GM19043 (cell line): Measurements from ENCODE around the gene MSTO1.
"Not testable (repeated sequence)": the region's sequence is repeated elsewhere in the genome, so short reads cannot be mapped to it uniquely, and the experiment has no call there.

Experiments used
- ATAC-seq: cut with Tn5 transposase; IDR thresholded peaks from one replicate; pipeline ENCODE4 v1.9.1; 2021; ENCODE audit warnings: low read depth; ENCODE audit not compliant: unreplicated experiment

MSTO1 gene

GRCh38 chr1:155609515-155610256 is at the start of gene MSTO1:
Gene MSTO1 (plus strand): TSS chr1:155610218. CDS start chr1:155610249, 31 bp downstream.
- ATAC-seq: peak; percentile 88

- peak; percentile 20 for ATAC-seq
Observed at GRCh38 chr1:155561779-155562580, 48.0 kb upstream of the MSTO1 start.

DNA sequence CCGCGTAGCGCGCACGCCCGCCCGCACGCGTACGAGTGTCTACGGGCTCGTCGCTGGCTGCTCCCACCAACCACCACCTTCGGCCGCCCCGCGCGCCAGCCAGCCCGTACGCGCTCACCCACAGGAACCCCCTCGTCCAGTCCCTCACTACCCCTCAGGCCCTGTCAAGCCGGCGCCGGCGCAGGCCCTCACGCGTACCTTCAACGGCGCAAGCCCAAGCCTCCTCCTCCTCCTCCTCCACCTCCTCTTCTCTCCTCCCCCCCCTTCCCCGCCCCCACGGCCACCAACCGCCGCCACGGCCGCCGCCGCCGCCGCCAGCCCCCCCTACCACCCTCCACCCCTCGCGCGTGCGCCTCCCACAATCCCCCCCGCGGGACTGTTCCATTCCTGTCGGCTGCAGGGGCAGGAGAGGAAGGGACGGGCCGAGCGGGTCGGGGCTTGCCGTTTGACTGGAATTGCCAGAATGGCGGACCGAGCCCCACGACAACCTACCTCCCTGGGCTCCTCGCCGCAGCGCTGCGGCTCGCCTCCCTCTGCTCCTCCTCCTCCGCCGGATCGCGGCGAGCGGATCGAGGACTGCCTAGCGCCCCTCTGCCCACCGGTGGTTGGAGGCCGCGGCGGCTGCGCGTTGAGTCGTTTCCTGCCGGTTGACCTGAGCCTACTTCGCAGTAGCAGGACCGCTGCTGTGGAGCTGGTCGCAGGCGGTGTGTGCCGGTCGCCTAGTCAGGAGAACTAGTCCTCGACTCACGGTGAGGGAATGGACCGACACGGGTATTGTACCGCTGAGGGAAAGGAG is 47.2 kb upstream of the MSTO1 start, which contains the start of gene ASH1L:
TSS of gene ASH1L (minus strand) at position 223 of the 796 bp plus-strand sequence. CDS start 41,284 bp downstream, outside the sequence.
- ATAC-seq: peak; percentile 62

DNA sequence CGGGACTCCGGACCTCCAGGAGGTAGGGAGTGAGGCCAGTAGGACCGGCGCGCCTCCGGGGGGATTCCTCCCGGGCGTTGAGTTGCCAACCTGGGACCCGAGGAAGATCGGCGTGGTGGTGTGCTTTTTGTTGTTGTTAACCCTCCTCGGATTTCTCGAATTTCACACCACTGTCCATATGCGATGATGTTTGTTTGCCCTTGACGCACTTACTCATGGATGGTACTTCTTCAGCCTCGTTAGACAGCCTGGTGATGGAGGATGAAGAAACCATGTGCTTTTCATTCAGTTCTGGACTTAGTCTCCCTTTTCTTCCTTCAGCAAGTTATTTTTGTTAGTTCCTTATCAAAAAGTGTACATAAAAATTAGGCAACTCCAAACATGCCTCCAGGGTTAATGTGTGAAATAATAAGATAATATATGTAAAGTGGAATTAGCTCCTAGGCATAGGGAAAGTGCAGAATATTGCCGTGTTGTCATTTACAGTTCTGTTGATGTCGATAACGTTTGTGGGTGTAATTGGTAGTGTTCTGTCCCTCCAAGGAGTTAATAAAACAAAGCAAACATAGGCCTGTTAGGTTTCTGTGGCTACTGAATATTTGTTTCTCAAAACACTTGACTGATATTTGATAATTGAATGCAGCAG is 46.5 kb upstream of the MSTO1 start:
- peak; percentile 3 for ATAC-seq

- ATAC-seq: no peak
Observed at GRCh38 chr1:155569988-155570592, 39.9 kb upstream of the MSTO1 start.

DNA sequence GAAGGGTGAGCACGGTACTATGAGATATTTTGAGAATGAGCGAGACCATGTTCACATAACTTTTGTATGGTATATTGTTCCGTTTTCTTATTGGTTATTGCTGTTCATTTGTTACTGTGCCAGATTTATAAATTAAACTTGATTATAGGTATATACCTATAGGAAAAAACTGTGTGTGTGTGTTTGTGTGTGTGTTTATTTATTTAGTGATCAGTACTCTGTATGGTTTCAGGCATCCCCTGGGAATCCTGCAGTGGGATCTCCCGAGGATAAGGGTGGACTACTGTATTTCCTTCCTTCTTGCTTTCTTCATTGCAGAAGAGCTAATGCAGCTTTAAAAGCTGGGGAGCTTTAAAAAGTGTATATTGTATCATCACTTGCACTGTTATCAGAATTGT is 39.4 kb upstream of the MSTO1 start:
- no peak for ATAC-seq

DNA sequence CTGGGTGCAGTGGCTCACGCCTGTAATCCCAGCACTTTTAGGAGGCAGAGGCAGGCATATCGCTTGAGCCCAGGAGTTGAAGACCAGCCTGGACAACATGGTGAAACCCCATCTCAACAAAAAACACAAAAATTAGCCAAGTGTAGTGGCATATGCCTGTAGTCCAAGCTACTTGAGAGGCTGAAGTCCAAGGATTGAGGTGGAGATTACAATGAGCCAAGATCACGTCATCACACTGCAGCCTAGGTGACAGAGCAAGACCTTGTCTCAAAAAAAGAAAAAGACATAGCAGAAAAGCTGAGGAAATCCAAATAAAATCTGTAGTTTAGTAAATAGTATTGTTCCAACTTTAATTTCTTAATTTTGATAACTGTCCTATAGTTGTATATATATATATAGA is 35.9 kb upstream of the MSTO1 start:
- no peak for ATAC-seq

- ATAC-seq: not testable (repeated sequence)
Observed at GRCh38 chr1:155575608-155576007, 34.4 kb upstream of the MSTO1 start.

DNA sequence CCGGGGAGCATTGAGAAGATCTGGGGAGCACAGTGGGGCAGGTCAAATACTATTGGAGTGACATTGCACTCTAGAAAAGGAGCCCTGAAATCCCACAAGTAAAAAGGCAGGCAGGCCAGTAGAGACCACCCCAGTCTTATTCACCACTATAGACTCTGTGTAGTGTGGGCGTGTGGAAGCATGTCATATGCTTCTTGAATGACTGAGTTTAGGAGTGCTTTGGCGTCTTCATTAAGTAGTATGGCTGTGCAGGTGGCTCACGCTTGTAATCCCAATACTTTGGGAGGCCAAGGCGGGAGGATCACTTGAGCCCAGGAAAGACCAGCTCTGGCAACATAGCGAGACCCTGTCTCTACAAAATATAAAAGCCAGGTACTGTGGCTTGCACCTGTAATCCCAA is 26.2 kb upstream of the MSTO1 start:
- ATAC-seq: not testable (repeated sequence)

DNA sequence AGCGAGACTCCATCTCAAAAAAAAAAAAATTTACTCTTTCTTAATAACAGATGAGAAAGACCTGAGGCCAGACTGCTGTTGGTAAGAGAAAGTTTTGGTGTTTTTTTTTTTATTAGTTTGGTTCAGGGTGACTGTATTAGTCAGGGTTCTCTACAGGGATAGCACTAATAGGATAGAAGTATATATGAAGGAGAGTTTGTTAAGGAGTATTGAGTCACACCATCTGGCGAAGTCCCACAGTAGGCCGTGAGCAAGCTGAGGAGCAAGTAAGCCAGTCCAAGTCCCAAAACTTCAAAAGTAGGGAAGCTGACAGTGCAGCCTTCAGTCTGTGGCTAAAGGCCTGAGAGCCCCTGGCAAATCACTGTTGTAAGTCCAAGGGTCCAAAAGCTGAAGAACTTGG is 20.7 kb upstream of the MSTO1 start:
- not testable (repeated sequence) for ATAC-seq

DNA sequence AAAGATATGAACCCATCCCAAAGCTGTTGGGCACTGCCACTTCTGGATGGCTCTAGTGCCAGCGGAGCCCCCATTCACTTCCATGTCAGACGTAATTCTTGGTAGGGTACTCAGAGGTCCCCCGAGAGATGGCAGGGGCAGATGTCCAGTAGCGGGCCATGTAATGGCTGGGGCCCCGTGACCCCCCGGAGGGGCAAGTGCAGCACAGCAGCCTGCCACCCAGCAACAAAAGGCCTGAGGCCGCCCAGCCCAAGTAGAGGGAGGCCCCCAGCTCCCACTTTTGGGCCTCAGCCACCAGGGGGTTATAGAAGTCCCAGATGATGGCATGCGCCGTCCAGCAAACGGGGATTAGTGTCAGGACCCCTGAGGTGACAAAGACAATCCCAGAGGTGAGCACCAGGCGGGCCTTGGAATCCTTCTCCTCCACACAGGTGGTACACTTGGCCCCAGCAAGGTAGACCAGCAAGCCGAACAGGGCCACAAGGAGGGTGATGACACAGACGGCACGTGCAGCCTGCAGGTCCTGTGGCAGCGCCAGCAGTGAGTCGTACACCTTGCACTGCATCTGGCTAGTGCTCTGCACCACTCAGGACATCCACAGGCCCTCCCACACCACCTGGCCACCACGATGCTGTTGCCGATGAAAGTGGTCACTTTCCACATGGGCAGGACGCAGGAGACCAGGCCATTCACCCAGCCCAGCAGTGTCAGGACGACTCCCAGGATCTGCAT is 19.3 kb upstream of the MSTO1 start:
- not testable (repeated sequence) for ATAC-seq

- ATAC-seq: no peak
Observed at GRCh38 chr1:155591770-155592169, 18.2 kb upstream of the MSTO1 start.

- not testable (repeated sequence) for ATAC-seq
Observed at GRCh38 chr1:155595877-155596474, 14.0 kb upstream of the MSTO1 start.

- no peak for ATAC-seq
Observed at GRCh38 chr1:155596864-155597263, 13.2 kb upstream of the MSTO1 start.

GRCh38 chr1:155598842-155599331 is 11.1 kb upstream of the MSTO1 start:
- no peak for ATAC-seq

- ATAC-seq: not testable (repeated sequence)
Observed at GRCh38 chr1:155599828-155600572, 10.0 kb upstream of the MSTO1 start.

DNA sequence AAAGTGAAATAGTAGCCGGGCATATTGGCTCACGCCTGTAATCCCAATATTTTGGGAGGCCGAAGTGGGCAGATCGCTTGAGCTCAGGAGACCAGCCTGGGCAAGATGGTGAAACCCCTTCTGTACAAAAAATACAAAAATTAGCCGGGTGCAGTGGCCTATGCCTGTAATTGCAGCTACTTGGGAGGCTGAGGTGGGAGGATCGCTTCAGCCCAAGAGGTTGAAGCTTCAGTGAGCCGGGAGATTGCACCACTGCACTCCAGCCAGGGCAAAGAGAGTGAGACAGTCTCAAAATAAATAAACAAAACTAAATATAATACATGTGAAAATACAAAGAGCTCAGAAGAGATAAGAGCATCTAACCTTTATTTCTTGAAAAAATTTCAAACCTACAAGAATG is 2.3 kb upstream of the MSTO1 start:
- ATAC-seq: no peak

DNA sequence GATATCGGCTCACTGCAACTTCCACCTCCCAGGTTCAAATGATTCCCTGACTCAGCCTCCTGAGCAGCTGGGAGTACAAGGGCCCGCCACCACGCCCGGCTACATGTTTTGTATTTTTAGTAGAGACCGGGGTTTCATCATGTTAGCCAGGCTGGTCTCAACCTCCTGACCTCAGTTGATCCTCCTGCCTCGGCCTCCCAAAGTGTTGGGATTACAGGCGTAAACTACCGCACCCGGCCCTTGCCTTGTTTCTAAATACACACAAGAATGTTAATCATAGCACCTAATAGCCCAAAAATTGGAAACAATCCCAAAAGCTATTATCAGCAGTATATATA is 1.2 kb upstream of the MSTO1 start:
- no peak for ATAC-seq
